NCI-H187 (cell line): Measurements from ENCODE around the gene ADAD2.

ENCODE experiments used
- DNase-seq, 2 experiments: peaks; one replicate each; lab custom pipeline; 2025; lab: John Stamatoyannopoulos, UW

Gene ADAD2

DNA sequence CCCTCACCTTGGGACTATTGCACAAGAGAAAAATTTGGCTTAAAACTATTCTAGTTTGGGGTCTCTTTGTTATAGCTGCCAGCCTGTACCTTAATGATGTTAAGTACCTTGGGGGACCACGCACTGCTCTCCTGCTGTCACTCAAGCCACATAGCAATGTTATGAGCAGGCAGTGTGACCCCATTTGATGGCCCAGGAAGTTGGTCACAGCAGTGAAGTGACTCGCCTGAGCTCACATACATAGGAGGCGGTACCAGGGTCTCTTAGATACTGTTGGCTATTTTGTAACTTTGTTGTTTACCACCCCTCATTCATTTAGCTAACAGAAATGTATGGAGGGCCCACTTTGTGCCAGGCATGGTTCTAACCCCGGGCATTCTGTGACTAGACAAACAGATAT, 32.5 kb downstream of the ADAD2 start:
- DNase-seq: no peak

GRCh38 chr16:84224554-84224953, 33.6 kb downstream of the ADAD2 start:
- DNase-seq: no peak

DNA sequence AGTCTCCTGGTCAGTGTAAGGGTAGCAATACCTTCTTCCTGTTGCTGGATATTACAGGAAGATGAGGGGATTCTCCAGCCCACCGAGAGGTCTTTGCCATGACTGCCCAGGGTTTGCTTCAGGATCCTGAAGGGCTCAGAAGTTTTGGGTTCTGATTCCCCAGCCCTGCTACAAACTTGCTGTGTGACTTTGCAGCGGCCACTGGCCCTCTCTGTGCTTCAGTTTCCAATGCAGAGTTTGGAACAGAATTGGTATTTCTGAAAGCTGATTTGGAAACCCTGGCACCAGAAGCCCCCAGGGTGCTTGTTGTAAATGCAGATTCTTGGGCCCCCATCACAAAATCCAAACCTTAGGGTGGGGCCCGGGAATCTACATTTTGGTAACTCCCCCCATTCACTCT, 34.2 kb downstream of the ADAD2 start:
- DNase-seq: no peak

DNA sequence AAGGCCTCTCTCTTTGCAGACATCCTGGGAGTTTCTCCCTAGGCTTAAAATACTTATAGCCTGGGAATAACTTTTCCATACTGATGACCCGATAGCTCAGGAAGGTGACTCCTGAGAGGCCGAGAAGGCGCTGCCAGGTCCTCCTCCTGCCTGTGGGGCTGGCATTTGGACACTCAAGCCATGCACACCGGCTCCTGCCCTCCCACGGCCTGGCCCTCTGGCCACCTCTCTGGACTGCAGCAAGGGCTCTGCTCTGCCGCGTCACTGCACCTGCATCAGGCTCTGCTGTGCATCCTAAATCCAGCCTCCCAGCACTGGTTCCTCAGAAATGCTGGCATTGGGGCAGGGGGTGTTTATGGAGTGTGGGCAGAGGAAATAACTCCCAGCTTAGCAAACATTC, 34.6 kb downstream of the ADAD2 start:
- no peak for DNase-seq

- DNase-seq: no peak
Observed at GRCh38 chr16:84226026-84226425, 35.1 kb downstream of the ADAD2 start.

DNA sequence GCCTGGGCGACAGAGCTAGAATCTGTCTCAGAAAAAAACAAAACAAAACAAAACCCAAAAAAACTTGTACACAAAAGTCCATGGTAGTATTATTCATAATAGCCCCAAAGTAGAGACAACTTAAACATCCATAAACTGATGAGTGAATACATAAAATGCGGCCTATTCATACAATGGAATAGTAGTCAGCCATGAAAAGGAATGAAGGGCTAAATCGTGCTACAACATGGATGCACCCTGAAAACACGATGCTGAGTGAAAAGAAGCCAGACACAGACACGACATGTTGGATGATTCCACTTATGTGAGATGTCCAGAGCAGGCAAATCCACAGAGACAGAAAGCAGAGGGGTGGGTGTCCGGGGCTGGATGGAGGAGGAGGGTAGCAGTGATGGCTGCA, 36.6 kb downstream of the ADAD2 start:
- DNase-seq: no peak

GRCh38 chr16:84228256-84228838, 37.4 kb downstream of the ADAD2 start:
- no peak for DNase-seq

- no peak for DNase-seq
Observed at GRCh38 chr16:84229471-84229870, 38.5 kb downstream of the ADAD2 start.

GRCh38 chr16:84232060-84232459, 41.1 kb downstream of the ADAD2 start:
- no peak for DNase-seq

DNA sequence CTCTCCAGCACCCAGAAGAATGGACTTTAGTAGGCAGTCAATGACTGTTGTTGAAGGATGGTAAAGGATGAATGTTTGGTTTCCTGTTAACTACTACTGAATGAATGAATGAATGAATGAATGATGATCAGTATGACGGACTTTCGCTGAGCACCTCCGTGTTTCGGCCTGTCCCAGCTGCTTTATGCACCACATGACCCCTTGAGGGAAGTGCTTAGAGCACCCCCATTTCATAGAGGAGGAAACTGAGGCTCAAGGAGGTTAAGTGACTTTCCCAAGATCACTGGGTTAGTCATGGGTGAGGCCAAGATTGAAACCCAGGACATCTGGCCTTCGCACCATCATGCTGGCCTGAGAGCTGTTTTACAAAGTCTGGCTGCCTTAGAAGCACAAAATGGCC, 42.0 kb downstream of the ADAD2 start:
- DNase-seq: no peak

DNA sequence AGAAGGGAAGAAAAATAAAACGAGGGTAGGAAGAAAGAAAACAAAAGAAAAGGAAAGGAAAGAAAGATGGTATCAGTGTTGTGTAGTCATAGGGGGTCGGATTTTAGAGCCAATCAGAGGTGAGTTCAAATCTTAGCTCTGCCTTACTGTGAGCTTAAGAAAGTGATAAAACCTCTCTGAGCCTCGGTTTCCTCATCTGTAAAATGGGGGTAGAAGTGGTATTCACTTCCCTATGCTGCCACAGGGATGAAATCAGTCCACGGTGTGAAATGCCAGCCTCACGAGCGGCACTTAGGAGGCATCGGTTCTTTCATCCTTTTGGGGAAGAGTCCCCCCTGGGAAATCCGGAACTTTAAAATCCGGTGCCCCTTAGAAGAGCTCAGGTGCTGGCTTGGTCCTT, 42.8 kb downstream of the ADAD2 start:
- no peak for DNase-seq

GRCh38 chr16:84234321-84235241, 43.6 kb downstream of the ADAD2 start:
- DNase-seq: no peak

DNA sequence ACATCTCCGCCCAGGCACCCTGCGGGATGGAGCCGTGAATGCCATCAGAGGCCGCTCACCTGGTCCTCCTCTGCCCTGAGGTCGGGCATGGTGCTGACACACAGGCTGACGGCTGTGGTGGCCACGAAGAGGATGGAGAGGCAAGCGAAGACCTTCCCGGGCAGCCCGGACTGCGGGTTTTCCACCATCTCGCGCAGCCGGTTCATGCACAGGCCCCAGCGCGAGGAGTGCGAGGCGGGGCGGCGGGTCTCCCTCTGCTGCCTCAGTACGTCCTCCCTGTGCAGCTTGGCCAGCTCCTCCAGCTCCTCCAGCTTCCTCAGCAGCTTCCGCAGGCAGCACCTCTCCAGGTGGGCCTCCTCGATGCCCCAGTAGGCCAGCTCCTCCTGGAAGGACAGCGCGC, 45.7 kb downstream of the ADAD2 start:
- DNase-seq: no peak

DNA sequence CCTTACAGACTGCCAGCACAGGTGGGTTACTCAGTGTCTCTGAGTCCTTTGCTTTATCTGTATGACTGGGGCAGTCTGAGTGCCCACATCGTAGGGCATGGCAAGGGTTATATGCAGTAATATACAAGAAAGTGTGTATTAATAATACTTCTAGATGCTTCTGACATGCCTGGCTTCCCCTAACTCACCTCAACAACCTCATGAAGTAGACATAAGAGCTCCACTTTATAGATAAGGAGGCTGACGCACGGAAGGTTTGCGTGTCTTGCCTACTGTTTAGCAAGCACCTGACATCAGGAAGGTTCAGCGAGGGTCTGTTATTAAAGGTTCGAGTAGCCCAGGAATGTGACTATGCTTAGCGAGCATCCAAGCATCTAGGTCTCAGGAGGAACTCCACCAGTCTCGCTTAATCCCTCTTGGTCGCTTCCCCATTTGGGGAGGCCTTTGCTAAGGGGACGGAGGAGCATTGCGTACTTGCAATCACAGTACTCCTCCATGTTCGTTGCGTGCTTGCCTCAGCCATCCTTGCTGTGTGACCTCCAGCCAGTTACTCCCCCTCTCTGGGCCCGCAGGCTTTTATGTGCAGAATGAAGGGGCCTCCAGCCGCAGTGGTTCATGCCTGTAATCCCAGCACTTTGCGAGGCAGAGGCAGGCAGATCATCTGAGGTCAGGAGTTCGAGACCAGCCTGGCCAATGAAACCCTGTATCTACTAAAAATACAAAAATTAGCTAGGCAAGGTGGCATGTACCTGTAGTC, 47.2 kb downstream of the ADAD2 start:
- DNase-seq: peak; percentile 11 to 28

GRCh38 chr16:84239141-84239769, 48.3 kb downstream of the ADAD2 start:
- no peak for DNase-seq

GRCh38 chr16:84239909-84240308, 49.0 kb downstream of the ADAD2 start, which contains the start of gene KCNG4:
TSS of gene KCNG4 (minus strand) at chr16:84240012. CDS start at chr16:84237485, 2,527 bp downstream.
- no peak for DNase-seq

DNA sequence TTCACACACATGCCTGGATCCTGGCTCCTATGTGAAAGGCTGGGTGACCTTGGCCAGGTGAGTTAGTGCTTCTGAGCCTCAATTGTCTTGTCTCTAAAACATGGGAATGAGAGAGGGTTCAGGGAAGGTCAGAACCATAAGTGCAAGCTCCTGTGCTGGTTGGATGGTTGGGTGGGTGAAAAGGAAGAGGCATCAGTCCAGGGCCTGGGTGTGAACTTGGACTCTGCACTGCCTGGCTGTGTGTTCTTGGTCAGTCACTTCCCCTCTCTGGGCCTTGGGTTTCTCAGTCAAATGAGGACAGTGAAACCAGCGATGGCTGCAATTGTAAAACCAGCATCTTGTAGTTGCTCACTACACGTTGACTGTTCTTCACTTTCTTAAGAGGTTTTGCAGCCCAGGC, 49.5 kb downstream of the ADAD2 start:
- DNase-seq: no peak

DNA sequence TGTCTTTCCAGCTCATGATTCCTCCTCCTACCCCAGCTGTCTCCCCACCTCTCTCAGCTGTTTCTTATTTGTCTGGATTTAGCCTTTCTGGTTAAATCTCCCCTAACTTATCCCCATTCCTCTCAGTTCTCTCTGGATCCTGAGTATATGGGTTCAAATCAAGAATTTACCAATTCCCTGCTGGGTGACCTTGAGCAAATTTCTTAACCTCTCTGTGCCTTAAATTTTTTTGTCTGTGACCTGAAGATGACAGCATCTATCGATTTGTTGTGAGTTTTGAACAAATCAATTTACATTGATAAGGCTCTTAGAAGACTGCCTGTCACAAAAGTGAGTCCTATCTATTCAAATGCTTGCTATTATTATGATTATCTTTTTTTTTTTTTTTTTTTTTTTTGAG, 50.8 kb downstream of the ADAD2 start:
- no peak for DNase-seq

DNA sequence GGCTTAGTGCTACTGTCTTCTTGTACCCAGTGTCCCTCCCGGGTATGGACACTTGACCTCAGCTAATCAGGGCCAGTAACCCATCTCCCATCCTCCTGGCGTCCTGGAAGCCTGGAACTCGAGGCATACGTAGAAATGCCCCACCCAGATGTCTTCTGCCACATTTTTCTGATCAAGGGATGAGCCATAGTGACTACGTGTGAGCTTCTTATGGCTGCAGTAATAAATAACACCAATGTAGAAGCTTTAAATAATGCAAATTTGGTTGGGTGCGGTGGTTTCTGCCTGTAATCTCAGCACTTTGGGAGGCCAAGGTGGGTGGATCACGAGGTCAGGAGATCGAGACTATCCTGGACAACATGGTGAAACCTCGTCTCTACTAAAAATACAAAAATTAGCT, 51.9 kb downstream of the ADAD2 start:
- DNase-seq: no peak

GRCh38 chr16:84243732-84244131, 52.8 kb downstream of the ADAD2 start:
- DNase-seq: no peak

DNA sequence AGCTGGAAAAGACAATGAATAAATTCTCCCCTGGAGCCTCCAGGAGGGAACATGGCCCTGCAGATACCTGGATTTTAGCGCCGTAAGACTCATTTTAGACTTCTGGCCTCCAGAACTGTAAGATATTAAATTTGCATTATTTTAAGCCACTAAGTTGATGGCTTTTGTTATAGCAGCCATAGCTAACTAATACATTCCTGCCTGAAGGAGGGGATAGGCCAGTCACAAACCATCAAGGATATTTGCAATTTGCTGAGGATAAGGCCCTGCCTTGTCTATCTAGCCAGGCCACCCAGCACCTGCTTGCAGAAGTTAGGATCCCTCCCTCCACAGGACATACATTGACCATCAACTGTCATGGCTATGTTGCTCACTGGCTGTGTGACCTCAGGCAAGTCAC, 53.8 kb downstream of the ADAD2 start:
- no peak for DNase-seq

GRCh38 chr16:84245956-84246678, 55.2 kb downstream of the ADAD2 start:
- DNase-seq: no peak
